Stimulated activated CD4-positive, alpha-beta T cell treated with anti-CD3 and anti-CD28 coated beads, Interleukin-2, amount 100 ng/mL, for 4 hours (primary cell): ENCODE results near the gene SNX19.

Source experiments
- DNase-seq: peaks from one replicate; pipeline ENCODE4 v3.0.0-alpha.2; 2020; ENCODE audit warnings: low read depth

The SNX19 gene

DNA sequence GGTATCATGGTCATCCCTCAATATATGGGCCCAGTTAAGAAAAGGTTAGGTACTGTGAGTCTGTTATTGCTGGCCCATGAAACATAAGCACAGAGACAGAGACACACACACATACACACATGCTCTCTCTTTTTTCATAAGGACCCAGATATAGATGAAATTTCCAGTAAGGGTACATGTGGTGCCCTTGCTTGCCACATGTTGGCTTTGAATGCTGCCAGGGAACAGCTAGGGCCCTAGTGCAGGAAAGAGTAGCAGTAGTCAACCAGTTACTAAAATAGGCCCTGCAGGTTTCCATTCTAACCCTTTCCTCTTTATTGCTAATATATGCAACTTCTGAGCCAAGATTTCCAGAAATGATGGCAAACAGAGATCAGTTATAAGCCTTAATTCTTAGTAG, 9.1 kb downstream of the SNX19 start:
- DNase-seq, result no peak

DNA sequence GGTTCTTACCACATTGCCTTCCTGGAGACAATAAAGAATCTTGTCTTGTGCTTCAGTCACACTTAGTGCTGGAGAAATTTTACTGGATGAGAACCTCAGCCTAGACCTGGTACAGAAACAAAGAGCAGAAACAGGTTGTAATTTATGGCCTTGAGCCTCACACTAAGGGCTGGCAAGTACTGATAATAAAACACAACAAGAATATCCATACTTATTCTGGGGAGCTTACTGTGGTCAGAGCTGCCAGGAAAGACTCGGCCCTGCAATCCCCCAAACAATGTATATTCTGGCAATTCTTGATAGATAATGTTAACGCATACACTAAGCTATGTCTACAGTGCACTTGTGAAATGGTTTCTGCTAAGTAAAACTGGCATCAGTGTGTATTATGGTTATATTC, 9.7 kb downstream of the SNX19 start:
- DNase-seq, result no peak

DNA sequence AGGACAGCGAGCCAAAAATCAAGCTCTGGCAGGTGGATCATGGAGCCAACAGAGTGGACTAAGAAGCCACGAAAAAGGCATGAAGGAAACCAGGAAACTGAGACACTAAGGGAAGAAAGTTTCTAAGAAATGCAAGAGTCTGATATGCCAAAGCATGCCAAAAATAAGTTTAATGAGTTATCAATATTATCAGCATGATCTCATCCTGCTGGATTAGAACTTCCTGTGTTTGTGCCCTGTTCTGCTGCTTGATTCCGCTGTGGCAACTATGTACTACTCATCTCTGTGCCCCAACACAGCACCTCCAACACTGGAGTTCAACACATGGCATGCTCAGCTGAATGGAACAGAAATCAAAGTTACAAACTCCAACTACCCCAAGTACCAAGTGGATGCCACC, 10.8 kb downstream of the SNX19 start:
- no peak for DNase-seq

DNA sequence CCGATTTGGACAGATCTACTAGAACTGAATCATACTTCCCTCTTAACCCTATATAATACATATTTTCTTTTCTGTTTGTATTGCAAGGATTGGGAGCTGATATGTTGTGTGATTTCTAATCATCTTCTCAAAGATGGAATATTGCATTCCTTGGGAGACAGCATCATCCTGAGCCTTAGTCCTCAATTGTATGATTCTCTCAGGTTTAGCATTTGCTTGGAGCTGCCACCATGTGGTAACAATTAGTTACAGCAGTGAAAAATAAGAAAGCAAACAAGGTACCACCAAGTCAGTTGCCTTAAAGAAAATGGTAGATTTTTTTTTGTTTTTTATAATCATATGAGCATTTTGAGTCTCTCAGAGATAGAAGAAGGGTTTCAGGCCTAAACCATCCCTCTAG, 11.9 kb downstream of the SNX19 start:
- no peak for DNase-seq

DNA sequence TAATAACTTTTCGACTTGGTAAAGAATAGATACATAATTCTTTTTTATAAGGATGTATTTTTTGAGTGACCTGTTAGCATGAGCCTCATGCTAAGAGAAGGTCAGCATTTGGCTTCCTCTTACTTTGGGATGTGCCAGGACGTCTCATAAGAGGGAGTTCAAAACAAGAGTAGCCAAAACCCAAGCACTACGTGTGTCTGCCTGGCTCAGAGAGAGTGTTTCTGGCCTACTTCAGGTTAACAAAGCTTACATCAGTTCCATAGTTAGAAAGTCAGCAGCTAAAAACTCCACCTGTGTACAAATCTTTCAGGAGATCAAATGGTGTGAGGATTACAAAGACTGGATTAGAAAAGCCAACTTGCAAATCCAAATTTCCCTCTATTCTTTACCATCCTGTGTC, 13.9 kb downstream of the SNX19 start:
- DNase-seq, result no peak

DNA sequence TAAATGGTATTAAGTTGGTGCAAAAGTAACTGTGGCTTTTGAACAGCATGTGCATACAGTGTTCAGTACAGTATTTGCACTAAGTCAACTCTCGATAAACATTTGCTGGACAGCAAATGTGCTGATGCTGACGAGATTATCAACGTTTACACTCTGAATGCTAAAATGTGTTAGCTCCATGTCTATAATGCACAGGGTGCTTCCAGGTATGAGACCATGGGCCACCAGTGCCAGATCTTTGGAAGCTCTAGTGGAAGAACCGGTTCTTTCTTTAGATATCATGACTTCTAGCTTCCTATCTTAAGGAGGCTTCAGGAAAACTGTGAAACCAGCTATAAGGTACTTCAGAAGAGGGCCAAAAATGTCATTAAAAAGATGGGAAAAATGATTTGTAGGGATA, 17.2 kb downstream of the SNX19 start:
- no peak for DNase-seq

DNA sequence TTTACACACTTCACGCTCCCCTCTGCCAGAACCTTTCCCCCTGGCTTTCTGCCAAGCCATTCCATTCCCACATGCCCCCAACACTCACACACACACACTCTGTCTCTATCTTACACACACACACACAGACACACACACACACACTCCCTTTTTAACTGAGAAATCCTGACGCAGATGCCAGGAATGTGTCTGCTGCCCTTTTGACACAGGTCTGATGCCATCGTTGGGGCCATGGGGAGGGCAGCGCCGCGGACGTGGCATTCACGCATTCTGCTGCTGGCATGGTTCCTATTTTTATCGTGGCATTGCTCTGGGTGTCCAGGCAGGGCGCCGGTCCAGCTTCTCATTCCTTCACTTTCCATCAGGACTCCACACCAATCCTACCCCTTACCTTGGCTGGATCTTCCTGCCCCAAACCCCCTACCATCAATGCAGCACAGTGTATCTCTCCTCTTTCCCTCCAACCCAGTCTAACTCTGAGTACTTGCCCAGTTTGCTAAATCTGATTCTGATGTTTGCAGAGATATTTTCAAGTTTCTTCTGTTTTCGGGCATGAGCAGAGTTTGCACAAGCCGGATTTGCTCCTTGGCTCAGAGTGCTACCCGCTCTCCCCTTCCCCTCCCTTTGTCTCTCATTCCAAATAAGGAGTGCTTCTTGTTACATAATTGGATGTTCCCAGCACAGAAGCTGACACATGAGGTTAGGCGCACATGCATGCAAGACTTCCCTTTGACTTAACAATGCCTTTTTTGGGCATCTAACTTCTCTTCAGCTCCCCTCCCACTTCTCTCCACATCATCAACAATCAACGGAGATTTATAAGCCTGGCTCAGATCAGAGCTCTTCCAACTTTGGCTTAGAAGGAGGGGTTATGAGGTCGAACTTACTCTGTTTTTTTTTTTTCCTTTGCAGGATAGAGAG, 18.8 kb downstream of the SNX19 start:
- no peak for DNase-seq

DNA sequence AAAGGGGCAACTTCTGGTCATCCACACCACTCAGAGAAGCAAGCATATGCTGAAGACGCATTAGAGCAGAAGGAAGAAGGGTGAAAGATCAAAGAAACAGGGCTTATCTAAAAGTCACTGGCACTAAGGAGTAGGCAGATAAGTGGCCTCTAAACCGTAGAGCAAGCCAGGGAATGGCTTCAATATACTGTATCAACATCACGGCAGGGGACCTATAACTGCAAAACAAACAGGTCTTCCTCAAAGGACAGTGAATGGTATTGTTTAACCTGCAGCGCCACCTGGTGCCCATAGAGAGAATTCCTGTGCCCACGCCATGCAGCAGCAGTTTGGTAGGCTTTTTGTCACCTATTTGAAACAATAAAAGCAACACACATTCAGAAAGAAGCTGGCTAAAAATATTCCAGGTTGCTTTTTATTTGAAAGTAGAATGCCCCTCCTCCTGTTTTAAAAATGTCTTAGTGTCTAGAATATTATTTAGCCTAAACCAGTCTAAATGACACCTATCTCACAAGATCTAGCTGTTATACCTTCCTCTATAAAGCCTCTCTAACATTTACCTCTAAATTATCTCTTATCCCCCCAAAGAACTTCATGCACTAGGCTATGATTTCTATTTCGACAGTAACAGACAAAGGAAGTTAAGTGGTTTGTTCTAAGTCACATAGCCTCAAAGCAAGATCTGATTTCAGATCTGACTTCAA, 21.8 kb downstream of the SNX19 start:
- peak; percentile 36 for DNase-seq

DNA sequence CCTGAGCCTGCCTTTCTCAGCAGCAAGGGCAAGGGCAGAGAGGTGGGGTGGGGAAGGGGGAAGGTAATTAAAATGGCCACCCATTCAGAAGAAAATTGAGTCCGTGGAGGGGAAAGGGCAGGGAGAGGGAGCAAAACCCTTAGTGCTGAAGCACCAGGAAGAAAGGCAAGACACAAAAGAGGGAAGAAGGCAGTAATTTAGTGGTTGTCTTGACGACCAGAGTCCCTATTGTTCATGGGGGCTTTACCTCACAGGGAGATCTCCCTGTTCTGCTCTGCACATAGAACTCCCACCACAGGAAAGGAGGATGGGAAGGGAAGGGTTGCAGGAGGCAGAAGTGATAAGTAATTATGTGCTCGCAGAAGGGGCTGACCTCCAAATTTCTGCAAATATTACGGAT, 23.4 kb downstream of the SNX19 start:
- no peak for DNase-seq

DNA sequence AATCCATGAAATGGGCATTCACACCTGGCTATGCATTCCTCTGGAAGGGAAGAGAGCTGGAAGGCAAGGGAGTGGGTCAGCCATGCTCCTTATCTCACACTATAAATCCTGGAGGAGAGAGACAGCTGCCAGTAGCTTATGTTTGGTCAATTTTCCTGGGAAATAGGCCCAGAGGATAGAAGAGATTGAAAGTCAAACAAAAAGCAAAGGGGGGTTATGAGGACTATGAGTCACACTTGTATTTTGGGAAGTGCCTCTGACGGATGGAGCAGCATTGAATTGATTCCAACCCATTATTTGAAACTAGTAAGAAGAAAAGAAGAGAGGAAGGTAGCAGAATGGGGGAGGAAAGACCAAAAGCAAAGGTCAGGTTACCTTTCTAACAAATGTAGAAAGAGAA, 25.0 kb downstream of the SNX19 start:
- no peak for DNase-seq

DNA sequence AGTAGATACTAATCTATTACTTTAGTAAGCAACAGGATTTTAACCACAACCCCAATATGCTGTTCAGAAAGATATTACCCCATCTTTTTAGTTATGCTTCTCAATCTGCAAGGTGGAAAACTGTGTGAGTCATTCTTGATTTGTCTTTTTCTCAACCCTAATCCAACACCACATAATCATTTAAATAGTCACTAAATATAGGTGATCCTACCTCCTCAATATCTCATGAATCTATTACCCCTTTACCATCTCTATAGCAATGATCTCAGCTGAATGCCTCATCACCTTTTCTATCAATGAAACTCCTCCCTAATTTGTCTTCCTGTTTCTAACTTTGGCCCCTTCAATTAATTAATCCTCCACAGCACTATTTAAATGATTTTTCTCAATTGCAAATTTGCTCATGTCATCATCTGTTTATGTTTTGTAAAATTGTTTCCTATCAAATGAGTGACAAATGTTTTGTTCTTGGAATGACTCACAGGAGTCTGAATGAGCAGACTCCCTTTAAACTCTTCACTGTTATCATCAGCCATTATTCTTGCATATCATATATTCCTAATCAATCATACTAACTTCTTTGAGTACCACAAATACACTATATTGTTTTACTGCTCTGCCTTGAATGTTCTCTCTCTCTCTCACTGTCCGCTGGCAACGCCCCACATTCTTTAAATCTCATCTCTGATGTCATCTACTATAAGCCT, 26.1 kb downstream of the SNX19 start:
- DNase-seq, result no peak

DNA sequence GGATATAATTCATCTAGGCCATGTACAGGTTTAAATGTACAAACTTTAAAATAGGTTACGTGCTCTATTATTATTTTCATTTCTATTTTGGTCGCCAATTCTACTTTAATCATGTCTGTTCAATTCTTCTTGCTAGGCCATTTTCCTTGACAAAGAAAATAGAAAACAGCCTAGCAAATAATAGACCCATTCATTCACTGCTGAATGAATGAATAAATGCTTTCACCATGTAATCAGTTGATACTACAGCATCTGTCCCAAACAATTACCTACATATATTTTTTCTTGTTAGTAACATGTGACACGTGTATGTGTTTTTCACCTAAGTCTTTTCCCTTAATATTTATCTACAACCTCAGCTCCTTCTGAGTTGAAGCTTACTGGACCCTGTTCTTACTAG, 27.5 kb downstream of the SNX19 start:
- no peak for DNase-seq

DNA sequence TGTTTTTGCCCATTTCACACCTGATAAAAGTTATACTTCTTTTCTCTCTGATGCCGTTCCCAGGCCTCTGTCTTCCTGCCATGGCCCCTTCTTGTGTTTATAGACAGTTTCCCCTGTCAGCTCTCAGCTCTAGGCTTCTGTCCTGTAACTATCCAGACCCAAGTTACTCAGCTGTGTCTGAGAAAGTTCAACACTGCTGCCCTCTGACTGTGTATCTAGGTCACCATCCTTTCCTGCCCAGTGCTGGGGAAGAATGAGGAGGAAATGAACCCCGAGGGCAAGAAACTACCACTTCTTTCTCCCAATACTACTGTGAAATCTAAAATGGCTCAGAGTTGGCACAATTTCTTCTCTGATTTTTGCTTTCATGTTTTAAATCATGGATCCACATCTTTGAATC, 29.6 kb downstream of the SNX19 start:
- no peak for DNase-seq

DNA sequence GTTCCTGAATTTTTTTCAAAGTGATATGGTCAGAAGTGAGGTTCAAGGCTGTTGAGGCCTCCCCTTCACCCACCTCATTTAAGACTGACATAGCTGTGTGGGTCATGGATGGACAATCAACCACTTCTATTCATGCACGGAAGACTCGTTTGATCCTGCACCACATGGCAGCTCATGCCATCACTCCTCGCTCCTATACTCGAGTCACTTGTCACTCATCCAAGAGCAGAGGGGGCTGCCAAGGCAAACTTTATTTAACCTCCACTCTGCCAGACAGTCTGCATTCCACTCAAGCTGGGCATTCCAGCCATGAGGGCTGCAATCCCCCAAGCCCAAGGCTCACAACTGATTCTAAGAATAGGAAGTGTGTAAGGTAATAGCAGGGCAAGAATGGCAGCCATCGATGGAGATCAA, 34.1 kb downstream of the SNX19 start:
- DNase-seq, result no peak

DNA sequence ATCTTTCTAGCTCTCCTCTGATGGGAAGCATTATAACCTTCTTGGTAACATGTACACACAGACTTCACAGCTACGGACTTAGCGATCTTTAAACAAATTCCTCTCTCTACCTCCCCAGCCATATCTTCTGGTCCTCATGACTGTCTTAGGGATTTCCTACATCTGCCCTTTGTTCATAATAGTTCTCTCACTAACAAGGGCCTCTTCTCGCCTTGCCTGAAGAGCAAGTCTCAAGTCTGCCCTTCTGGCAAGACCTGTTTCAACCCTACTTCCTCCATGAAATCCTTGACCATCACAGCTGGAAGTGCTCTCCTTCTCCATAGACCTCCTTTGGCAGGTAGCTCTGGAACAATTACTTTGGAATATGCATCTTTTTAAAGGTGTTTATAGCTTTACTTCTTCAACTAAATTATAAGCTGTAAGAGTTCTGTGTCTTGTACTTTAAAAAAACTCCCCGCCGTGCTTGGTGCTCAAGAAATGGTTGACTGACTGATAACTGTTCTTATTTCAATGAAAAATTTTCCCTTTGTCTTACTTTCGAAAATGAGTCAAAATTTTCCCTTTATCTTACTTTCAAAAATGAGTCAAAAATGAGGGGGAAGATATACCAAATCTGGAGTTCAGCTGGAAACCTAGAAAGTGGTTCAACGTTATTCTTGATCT, 34.7 kb downstream of the SNX19 start:
- no peak for DNase-seq

DNA sequence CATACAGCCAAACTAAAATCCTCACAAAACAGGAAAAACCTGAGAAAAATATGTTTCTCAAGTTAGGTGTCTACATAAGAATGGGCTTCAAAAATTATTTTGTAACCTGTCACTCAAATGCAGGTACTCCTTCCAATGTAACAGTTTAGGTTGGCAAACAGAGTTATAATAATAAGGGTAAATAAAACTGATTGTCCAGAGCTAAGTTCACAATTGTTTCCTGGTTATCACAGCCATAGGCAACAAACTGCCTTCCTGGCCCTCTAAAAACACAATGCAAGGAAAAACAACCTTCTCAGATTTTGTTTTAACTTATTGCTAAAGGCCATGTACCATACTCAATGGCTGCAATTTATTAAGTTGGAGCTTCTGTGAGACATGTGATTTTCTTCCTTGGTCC, 36.4 kb downstream of the SNX19 start:
- no peak for DNase-seq

DNA sequence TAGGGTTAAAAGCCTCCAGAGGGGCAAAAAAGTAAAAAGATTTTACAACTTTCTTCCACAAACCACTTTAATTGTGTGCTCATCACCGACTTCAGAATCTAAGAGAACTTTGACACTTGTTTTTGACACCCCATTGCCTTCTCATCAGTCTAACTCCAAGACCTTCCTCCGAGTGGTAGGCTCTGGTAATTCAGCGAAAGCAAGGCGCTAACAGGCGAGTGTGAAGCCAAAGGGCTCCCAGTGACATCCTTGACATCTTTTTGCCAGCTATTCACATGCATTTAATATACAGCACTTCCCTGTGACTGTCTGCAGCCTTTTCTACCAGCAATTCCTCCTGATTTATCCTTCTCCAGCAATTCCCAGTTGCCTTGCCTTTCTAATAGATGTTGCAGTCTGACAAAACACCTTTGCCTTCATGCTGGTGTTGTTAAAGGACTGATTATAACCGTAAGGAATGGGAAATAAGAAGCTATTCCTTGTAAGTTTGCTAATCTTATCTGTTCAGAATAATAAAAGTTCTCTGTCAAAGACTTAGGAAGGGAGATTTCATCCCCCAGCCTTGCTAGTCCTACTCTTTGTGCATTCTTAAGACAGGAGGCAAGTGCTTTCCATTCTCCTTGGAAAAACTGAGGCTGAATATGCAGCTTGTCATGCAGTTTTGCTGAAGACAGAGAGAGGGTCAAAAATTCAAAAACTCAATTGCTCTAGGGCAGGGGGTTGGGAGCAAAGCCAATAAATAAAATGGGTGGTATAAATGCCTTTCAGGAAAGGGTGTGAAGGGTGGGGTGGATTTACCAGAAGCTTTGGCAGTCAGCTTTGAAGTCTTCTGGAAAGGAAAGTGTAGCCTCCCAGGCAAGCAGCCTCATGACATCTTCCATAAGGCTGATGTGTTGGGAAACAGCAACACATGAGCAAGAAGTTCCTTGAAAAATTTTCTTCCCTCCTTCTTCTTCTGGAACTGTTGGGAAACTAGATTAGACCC, 39.1 kb downstream of the SNX19 start:
- no peak for DNase-seq

DNA sequence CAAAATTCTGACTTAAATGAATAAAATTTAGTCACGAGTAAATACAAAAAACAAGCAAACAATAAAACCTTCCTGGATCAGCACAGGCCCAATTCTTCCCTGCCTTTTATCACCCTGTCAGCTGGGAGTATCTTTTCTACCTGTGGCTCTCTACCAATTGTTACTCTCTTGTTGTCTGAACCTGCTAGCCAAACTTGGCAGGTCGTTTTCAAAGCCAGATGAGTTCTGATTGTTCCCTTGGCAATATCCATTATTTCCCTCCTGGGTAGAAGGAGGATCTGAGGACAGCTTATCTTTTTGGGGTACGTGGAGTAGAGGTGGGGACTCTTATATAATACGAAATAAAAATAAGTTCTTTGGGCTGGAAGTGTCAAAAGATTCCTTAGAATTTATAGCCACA, 40.2 kb downstream of the SNX19 start:
- DNase-seq, result no peak

DNA sequence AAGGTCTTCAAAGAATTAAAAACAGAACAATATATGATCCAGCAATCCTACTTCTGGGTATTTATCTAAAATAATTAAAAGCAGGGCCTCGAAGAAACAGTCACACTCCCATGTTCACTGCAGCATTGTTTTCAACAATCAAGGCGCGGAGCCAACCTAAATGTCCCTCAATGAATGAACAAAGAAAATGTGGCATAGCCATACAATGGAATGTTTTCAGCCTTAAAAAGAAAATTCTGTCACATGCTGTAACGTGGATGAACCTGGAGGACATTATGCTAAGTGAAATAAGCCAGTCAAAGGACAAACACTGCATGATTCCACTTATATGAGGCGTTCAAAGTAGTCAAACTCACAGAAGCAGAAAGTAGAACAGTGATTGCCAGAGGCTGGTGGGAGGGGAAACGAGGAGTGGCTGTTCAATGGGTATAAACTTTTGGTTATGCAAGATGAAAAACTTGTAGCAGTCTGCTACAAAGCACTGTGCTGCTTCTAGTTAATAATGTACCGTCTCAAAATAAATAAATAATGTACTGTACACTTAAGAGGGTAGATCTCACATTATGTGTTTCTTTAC, 41.2 kb downstream of the SNX19 start:
- no peak for DNase-seq

DNA sequence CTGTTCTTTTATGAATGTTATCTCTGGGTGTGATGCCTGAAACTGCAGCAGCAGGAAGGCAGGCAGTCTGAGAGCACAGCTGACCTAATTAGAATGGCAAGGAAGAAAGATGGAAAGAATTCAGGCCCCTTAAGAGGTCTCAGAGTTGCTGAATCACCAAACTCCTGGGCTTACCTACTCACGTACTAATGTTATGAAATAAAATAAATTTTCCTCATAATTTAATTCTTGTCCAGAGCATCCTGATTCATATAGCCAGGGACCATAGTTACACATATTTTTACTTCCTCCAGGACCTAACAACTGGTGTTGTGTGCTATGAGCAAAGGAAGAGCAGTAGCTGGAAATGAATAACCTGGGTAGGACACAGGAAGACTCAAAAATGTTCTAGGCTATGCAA, 41.9 kb downstream of the SNX19 start:
- DNase-seq, result no peak

DNA sequence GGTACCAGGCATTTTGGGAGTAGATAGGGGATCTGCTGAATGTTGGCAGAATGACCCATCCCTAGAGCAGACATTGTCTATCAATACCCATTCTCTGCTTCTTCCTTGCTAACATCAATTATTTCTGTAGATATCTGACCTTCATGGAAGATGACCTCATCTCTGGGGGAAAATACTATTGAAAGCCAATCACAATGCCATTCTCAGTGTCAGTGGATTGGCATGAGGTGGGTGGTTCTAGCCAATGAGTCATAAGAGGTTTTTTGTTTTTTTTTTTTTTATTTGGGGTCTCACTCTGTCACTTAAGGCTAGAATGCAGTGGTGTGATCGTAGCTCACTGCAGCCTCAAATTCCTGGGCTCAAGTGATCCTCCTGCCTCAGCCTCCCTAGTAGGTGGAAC, 42.5 kb downstream of the SNX19 start:
- DNase-seq, result no peak
